ENCODE results near the gene PHLDB3.
"Not testable (repeated sequence)": the region's sequence is repeated elsewhere in the genome, so short reads cannot be mapped to it uniquely, and the experiment has no call there.

Gene PHLDB3

DNA sequence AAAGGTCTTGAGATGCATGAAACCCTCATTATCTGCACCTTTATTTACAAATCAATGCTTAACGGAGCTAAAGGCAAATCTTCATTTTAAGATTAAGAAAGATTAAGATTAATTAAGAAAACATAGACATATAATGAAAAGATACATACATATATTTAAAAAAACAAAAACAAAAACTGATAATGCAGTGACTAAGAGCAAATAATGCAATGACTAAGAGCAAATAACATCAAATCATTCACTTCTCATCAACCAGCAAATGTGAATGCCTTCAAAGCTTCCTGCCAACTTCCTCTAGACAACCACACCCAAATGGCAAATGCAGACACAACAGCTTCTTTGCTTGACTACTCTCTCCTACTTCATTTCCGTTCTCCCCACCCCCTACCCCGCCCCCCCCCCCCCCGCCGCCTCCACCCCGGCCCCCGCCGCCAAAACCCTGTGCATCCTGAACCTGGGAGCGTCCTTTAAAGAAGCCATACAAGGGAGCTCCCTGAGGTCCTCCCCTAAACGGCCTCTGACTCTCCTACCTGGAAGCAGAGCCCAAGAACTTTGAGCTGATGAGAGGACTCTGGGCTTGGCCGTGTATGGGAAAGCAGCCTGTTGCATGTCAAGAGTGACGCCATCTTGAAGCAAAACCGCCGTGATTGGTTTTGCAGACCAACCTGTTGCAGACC, 65.4 kb downstream of the PHLDB3 start:
- no peaks in the 10 kb centered on the region for H3K36me3 ChIP-seq
- H3K9me3 ChIP-seq, result no peaks in the 10 kb centered on the region
- TF ChIP-seq, protein P1, sequence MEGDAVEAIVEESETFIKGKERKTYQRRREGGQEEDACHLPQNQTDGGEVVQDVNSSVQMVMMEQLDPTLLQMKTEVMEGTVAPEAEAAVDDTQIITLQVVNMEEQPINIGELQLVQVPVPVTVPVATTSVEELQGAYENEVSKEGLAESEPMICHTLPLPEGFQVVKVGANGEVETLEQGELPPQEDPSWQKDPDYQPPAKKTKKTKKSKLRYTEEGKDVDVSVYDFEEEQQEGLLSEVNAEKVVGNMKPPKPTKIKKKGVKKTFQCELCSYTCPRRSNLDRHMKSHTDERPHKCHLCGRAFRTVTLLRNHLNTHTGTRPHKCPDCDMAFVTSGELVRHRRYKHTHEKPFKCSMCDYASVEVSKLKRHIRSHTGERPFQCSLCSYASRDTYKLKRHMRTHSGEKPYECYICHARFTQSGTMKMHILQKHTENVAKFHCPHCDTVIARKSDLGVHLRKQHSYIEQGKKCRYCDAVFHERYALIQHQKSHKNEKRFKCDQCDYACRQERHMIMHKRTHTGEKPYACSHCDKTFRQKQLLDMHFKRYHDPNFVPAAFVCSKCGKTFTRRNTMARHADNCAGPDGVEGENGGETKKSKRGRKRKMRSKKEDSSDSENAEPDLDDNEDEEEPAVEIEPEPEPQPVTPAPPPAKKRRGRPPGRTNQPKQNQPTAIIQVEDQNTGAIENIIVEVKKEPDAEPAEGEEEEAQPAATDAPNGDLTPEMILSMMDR (IDR thresholded peaks at IDR 0.05), result no peak
- H3K27me3 ChIP-seq, result peaks cover 0 to 5% of the 10 kb centered on the region in 2 donors
- intact Hi-C loops (cut with DNase I; ENCODE audit: low total_unique reads), result no loop called here
- no peak for DNase-seq
- no peaks in the 10 kb centered on the region for H3K4me1 ChIP-seq
- H3K4me3 ChIP-seq, result no peak overlapping the region
- no peak overlapping the region for H3K27ac ChIP-seq

- TF ChIP-seq, protein P1 (IDR thresholded peaks at IDR 0.05), result no peak
- intact Hi-C loops (cut with DNase I; ENCODE audit: low total_unique reads), result no loop called here
- no peak for DNase-seq
These were observed 66.1 kb downstream of the PHLDB3 start for GRCh38 chr19:43438291-43439031.

GRCh38 chr19:43437712-43438111, 66.8 kb downstream of the PHLDB3 start:
- DNase-seq, result no peak
- H3K4me1 ChIP-seq, result no peaks in the 10 kb centered on the region
- H3K9me3 ChIP-seq, result no peaks in the 10 kb centered on the region
- H3K36me3 ChIP-seq, result no peaks in the 10 kb centered on the region
- peaks cover 0 to 5% of the 10 kb centered on the region in 2 donors for H3K27me3 ChIP-seq
- intact Hi-C loops (cut with DNase I; ENCODE audit: low total_unique reads), result no loop called here
- no peak overlapping the region for H3K27ac ChIP-seq
- H3K4me3 ChIP-seq, result no peak overlapping the region
- TF ChIP-seq, protein P1 (IDR thresholded peaks at IDR 0.05), result no peak

More at GRCh38 chr19:43438291-43439031, 66.1 kb downstream of the PHLDB3 start:
- no peaks in the 10 kb centered on the region for H3K36me3 ChIP-seq
- H3K4me1 ChIP-seq, result no peaks in the 10 kb centered on the region
- H3K9me3 ChIP-seq, result no peaks in the 10 kb centered on the region
- H3K4me3 ChIP-seq, result no peak overlapping the region
- H3K27ac ChIP-seq, result no peak overlapping the region
- peaks cover 0 to 5% of the 10 kb centered on the region in 2 donors for H3K27me3 ChIP-seq

- H3K36me3 ChIP-seq; DNase-seq; H3K4me1 ChIP-seq; intact Hi-C loops (cut with DNase I; ENCODE audit: low total_unique reads); H3K4me3 ChIP-seq; H3K9me3 ChIP-seq; H3K27ac ChIP-seq; H3K27me3 ChIP-seq: not testable (repeated sequence)
These were observed 67.3 kb downstream of the PHLDB3 start for GRCh38 chr19:43437284-43437683.

DNA sequence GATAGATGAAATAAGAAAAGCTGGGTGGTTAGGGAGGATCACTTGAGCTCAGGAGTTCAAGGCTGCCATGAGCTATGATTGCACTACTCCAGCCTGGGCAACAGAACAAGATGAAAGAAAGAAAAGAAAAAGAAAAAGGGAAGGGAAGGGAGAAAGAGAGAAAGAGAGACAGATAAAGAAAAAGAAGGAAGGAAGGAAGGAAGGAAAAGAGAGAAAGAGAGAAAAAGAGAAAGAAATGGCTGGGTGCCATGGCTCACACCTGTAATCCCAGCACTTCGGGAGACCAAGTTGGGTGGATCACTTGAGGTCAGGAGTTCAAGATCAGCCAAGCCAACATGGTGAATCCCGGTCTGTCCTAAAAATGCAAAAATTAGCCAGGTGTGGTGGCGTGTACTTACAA, 68.8 kb downstream of the PHLDB3 start:
- intact Hi-C loops (cut with DNase I; ENCODE audit: low total_unique reads), result no loop called here
- H3K36me3 ChIP-seq, result no peaks in the 10 kb centered on the region
- TF ChIP-seq, protein P1 (IDR thresholded peaks at IDR 0.05), result no peak

DNA sequence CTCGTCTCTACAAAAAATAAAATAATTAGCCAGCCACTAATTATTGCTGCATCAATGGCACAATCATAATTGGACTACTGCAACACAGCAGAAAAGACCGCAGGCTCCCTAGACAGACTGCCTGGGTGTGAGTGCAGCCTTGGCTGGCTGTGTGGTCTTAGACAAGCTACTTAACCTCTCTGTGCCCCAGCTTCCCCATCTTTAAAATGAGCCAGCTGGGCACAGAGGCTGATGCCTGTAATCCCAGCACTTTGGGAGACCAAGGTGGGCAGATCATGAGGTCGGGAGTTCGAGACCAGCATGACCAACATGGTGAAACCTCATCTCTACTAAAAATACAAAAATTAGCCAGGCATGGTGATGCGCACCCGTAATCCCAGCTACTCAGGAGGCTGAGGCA, 70.9 kb downstream of the PHLDB3 start:
- Histone ChIP-seq H3K36me3 (no peaks in the 10 kb centered on the region), H3K4me3 (no peak overlapping the region), H3K4me1 (no peaks in the 10 kb centered on the region), H3K9me3 (no peaks in the 10 kb centered on the region), H3K27ac (no peak overlapping the region), H3K27me3 (peaks cover 0 to 5% of the 10 kb centered on the region in 2 donors)
- TF ChIP-seq, protein P1 (IDR thresholded peaks at IDR 0.05), result no peak
- DNase-seq, result no peak
- intact Hi-C loops (cut with DNase I; ENCODE audit: low total_unique reads), result no loop called here

More for the DNA sequence above, 68.8 kb downstream of the PHLDB3 start:
- Histone ChIP-seq H3K27ac (no peak overlapping the region), H3K4me3 (no peak overlapping the region), H3K27me3 (peaks cover 0 to 5% of the 10 kb centered on the region in 2 donors), H3K9me3 (no peaks in the 10 kb centered on the region), H3K4me1 (no peaks in the 10 kb centered on the region)
- DNase-seq, result no peak
